Aorta (tissue), 5 donors: Measurements from ENCODE around the gene ERAP2. TPM values are rescaled to one million over a fixed set of nuclear protein-coding genes. Genes with fewer than 3 reads are reported as not detected.
A peak's percentile ranks its signal among the peaks of the same experiment; 100 is the strongest.
"Not testable (repeated sequence)": the region's sequence is repeated elsewhere in the genome, so short reads cannot be mapped to it uniquely, and the experiment has no call there.

Source experiments
- ATAC-seq: fragments of 200-7000 bp; cut with Tn5 transposase; one replicate; pipeline ENCODE4 v1.9.1; 2022; ENCODE audit warnings: moderate library complexity; ENCODE audit not compliant: low FRiP score
- DNase-seq, 2 donors: peaks; one replicate each; pipeline ENCODE4 v3.0.0-alpha.2; 2020
- H3K27ac ChIP-seq, 2 donors: one replicate each; pipeline ENCODE4 v1.5.1; 2013; ENCODE audit warnings: low read length in 2 of 2, mild to moderate bottlenecking in 2 of 2, moderate library complexity in 2 of 2, control low read depth in 1 of 2, inconsistent platforms in 1 of 2, low read depth in 1 of 2
- H3K27me3 ChIP-seq, 2 donors: one replicate each; pipeline ENCODE4 v1.6.1; 2013; ENCODE audit warnings: control low read depth in 1 of 2, low read length in 1 of 2, mild to moderate bottlenecking in 1 of 2, moderate library complexity in 1 of 2; ENCODE audit not compliant: insufficient read depth in 2 of 2, control insufficient read depth in 1 of 2
- H3K36me3 ChIP-seq, 2 donors: one replicate each; pipeline ENCODE4 v1.6.1; 2013; ENCODE audit warnings: control low read depth in 1 of 2, low read length in 1 of 2, mild to moderate bottlenecking in 1 of 2; ENCODE audit not compliant: insufficient read depth in 2 of 2, control insufficient read depth in 1 of 2
- H3K4me1 ChIP-seq, 2 donors: one replicate each; pipeline ENCODE4 v1.6.1; 2013; ENCODE audit warnings: low read length in 2 of 2, control low read depth in 1 of 2, mild to moderate bottlenecking in 1 of 2, moderate library complexity in 1 of 2; ENCODE audit not compliant: insufficient read depth in 2 of 2, control insufficient read depth in 1 of 2
- H3K4me3 ChIP-seq, 2 donors: one replicate each; pipeline ENCODE4 v1.5.1; 2013; ENCODE audit warnings: low read length in 2 of 2, control low read depth in 1 of 2, mild to moderate bottlenecking in 1 of 2
- H3K9me3 ChIP-seq: one replicate; pipeline ENCODE4 v1.6.1; 2013; ENCODE audit warnings: mild to moderate bottlenecking, low read length; ENCODE audit not compliant: control insufficient read depth
- WGBS, 2 donors: extraction: QIAGEN DNeasy Blood & Tissue Kit; methylation state at CpG; one replicate each; pipeline ENCODE4 v1.1.7; 2013; 5-methylcytosine and 5-hydroxymethylcytosine counted together
- intact Hi-C, 2 donors: fragments of 100-400 bp; cut with DNase I; formaldehyde crosslinking; loops; one replicate each; pipeline versions ENCODE4 v1.14.2 to v1.15.0; 2022
- polyA plus RNA-seq, 2 donors: library from polyadenylated mRNA; stranded (reverse); fragments of 200-250 nt; gene quantifications; one replicate each; pipeline ENCODE4 v1.2.3, GENCODE V29; 2013
- total RNA-seq, 2 donors: library from RNA; stranded (reverse); fragmentation: NEBNext Ultra II Directional; extraction: Animal tissue kit (Norgen Biotek cat#: 25700); gene quantifications; one replicate each; pipeline ENCODE4 v1.2.1, GENCODE V29; 2021
- donor health status: healthy with polysubstance abuse.
- donor health status: Bipolar disorder and iron deficiency.
- donor health status: DM: no; HTN: no; CAD: no.
- donor health status: DM: no; HTN: no; CAD: no.
- donor health status: DM: yes; HTN: yes; CAD: no.

ERAP2 gene
- total and polyA plus RNA-seq, 4 donors = 0.63 to 24.2 (median 5.9) TPM

DNA sequence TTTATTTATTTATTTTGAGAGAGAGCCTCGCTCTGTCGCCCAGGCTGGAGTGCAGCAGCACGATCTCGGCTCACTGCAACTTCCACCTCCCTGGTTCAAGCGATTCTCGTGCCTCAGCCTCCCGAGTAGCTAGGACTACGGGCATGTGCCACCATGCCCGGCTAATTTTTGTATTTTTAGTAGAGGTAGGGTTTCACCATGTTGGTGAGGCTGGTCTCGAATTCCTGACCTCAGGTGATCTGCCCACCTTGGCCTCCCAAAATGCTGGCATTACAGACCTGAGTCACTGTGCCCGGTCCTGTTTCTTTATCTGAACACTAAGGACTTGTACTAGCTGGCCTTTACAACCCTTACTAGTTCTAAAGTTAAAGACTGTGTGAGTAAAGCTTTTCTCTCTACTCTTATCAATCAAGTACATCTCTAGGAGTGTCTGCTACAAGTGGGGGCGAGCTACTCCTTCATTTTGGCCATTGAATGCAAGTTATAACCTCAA is 723 bp downstream of the ERAP2 start:
- not testable (repeated sequence) for H3K36me3 ChIP-seq, DNase-seq, H3K9me3 ChIP-seq, H3K27me3 ChIP-seq, H3K4me1 ChIP-seq, H3K27ac ChIP-seq
- peak; percentile 24 for ATAC-seq
- 11 to 16% methylated on average over 12 of the region's 12 CpGs for WGBS, 2 donors
- H3K4me3 ChIP-seq = peak overlapping the region; percentile 96 to 99
- intact Hi-C loops = loop anchor here (5.0 to 10.0 kb wide), 2 partner anchors 55 to 118 kb away; no protein-coding TSS in a partner anchor

DNA sequence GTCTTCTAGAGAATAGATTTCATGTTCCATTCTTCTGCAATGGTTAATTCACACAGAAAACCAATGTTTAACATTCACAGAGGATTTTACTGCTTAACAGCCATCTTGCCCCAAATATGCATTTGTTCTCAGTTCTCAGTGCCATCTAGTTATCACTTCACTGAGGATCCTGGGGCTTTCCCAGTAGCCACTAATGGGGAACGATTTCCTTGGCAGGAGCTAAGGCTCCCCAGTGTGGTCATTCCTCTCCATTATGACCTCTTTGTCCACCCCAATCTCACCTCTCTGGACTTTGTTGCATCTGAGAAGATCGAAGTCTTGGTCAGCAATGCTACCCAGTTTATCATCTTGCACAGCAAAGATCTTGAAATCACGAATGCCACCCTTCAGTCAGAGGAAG is 3.4 kb downstream of the ERAP2 start:
- intact Hi-C loops = loop anchor here (5.0 to 10.0 kb wide), 2 partner anchors 53 to 115 kb away; no protein-coding TSS in a partner anchor
- H3K27me3 ChIP-seq = no peaks in the 10 kb centered on the region
- WGBS, 2 donors = 73 to 92% methylated on average over 3 of the region's 3 CpGs
- H3K36me3 ChIP-seq = peaks cover 0 to 4% of the 10 kb centered on the region in 2 donors
- H3K4me3 ChIP-seq = no peak overlapping the region
- no peak for DNase-seq
- H3K27ac ChIP-seq = no peak overlapping the region
- no peaks in the 10 kb centered on the region for H3K4me1 ChIP-seq
- no peak for ATAC-seq
- H3K9me3 ChIP-seq = no peaks in the 10 kb centered on the region

DNA sequence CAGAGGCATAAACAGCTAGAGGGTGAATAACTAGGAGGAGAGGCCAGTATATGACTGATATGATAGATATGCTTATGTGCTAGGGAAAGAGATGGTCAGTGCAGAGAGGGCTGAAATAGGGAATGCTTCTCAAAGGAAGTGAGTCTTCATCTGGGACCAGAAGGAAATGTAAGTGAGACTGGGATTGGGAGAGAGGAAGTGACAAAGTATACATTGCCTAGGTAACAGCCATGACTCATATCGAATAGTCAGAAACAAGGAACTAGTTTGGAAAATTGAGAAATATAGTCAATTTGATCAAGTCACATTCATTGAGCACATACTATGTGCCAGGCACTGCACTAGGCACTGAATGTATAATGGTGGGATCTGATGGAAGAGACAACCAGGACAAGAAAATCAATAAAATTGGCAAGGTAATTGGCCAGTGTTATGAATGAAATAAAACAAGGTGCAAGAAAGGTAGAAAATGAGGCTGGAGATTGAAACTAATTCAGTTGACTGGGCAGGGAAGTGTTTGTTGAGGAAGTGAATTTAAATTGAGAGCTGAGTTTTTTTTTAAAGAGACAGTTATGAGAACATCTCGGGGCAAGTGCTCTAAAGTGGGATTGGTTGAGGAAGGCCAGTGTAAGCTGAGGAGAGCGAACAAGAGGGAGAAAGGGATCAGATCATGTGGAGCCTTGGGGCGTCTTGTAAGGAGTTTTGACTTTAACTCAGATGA is 4.3 kb downstream of the ERAP2 start:
- H3K36me3 ChIP-seq = peaks cover 0 to 4% of the 10 kb centered on the region in 2 donors
- intact Hi-C loops = no loop called here
- ATAC-seq (no peak), DNase-seq (no peak)
- no peaks in the 10 kb centered on the region for H3K4me1 ChIP-seq
- WGBS, 2 donors = 94 to 95% methylated on average over 4 of the region's 4 CpGs
- H3K4me3 ChIP-seq = no peak overlapping the region
- no peaks in the 10 kb centered on the region for H3K9me3 ChIP-seq
- H3K27me3 ChIP-seq = no peaks in the 10 kb centered on the region
- no peak overlapping the region for H3K27ac ChIP-seq

DNA sequence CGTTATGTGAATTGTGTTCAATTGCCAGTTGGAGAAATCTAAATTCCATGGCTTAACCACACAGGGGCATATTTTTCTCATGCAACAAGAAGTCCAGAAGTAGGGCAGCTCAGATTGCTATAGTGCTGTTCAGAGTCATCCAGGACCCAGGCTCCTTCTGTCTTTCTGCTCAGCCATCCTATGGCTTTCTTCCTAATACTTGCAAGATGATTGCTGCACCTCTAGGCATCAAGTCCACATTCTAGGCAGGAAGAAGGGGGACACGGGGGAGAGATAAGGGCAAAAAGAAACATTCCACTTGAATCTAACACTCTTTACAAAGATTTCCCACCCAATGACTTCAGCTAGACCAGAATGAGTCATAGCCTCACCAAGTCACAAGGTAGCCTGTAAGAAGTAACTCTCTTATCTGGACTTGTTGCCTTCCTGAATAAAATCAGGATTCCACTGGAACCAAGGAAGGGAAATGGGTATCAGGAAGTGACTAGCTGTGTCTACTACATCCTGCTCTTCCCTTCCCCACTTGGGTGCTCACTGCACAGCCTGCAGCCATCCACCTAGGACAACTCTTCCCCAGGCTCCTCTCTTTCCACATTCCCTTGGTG is 5.3 kb downstream of the ERAP2 start:
- Histone ChIP-seq H3K27ac (no peak overlapping the region), H3K4me1 (no peaks in the 10 kb centered on the region), H3K4me3 (no peak overlapping the region), H3K9me3 (no peaks in the 10 kb centered on the region), H3K36me3 (peaks cover 0 to 4% of the 10 kb centered on the region in 2 donors), H3K27me3 (no peaks in the 10 kb centered on the region)
- ATAC-seq (no peak), DNase-seq (no peak)
- WGBS, 2 donors = 57 to 58% methylated on average over 2 of the region's 2 CpGs
- intact Hi-C loops = no loop called here

DNA sequence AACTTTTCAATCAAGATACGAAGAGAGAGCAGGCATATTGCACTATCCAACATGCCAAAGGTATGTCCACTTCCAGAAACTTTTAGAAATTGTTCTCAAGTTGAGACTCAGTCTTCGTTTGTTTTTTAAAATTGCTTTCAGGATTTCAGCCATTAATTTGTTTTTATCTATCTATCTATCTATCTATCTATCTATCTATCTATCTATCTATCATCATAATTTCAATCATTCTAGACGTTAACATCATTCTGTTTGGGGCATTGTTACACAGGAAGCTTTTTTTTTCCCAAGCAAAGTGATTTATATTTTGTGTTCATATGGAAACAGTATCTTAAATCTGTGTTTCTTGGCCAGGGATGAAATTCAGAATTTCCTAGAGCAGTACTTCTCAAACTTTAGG is 7.6 kb downstream of the ERAP2 start:
- Histone ChIP-seq H3K9me3 (no peaks in the 10 kb centered on the region), H3K36me3 (peaks cover 0 to 4% of the 10 kb centered on the region in 2 donors), H3K4me1 (no peaks in the 10 kb centered on the region), H3K27me3 (no peaks in the 10 kb centered on the region), H3K27ac (no peak overlapping the region), H3K4me3 (no peak overlapping the region)
- ATAC-seq (no peak), DNase-seq (no peak)
- intact Hi-C loops = no loop called here
- 53 to 67% methylated on average over 3 of the region's 3 CpGs for WGBS, 2 donors

DNA sequence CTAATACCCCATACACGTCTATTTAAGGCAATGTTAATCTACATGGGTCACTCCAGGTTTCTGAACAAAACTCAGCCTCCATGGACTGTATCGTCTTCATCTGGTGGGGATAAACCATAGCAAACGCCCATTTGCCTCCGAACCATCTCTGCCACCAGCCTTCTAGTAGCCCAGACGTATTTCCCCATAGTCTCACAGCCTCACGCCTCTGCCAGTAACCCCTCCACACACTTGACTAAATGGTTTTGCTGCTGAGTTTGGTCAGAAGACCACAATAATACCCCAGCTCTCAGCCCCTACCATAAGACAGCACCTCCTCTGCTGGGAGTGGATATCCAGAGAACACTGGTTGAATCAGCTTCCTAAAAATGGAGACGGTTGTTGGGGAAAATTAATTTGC is 8.7 kb downstream of the ERAP2 start:
- peaks cover 0 to 4% of the 10 kb centered on the region in 2 donors for H3K36me3 ChIP-seq
- ATAC-seq (no peak), DNase-seq (no peak)
- WGBS, 2 donors = 63 to 67% methylated on average over 7 of the region's 7 CpGs
- no peak overlapping the region for H3K27ac ChIP-seq
- H3K27me3 ChIP-seq = no peaks in the 10 kb centered on the region
- H3K4me3 ChIP-seq = no peak overlapping the region
- H3K9me3 ChIP-seq = no peaks in the 10 kb centered on the region
- no peaks in the 10 kb centered on the region for H3K4me1 ChIP-seq
- intact Hi-C loops = no loop called here

DNA sequence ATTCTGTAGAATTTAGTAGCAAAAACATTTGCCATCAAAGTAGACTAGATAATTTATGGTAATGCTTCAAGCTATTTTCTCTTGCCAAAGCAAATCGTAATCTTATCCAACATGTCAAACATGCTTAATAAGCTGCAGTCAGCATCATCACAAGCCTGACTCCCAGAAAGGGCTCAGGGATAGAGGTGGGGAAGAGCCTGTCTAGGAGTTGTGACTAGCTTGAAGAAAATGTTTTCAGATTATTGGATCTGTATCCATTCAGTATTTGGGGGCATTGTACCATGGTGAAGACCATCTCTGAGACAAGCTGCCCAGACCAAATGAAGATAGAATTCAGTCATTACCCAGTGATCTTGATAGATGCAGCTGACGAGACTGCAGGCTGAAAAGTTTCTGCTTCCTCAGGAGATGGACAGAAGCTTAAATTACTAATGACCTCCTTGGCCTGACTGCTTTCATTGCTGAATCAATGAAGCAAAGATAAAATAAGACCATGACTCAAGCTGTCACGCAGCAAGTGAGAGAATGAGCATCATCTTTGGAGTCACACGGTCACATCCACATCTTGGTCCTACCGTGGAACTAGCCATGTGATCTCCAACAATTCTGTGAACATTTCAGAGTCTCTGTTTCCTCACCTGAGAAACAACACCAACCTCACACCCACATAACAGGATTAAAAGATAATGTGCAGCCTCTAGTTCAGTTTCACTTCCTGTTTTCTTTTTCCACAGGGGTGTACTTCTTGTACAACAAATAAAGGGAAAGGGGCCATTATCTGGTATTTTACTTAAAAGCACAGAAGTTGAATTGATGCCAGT is 9.4 kb downstream of the ERAP2 start:
- 86 to 89% methylated on average over 5 of the region's 5 CpGs for WGBS, 2 donors
- peaks cover 0 to 2% of the 10 kb centered on the region in 2 donors for H3K36me3 ChIP-seq
- DNase-seq = no peak
- no peak overlapping the region for H3K4me3 ChIP-seq
- H3K27ac ChIP-seq = no peak overlapping the region
- no peaks in the 10 kb centered on the region for H3K9me3 ChIP-seq
- intact Hi-C loops = no loop called here
- no peaks in the 10 kb centered on the region for H3K4me1 ChIP-seq
- no peaks in the 10 kb centered on the region for H3K27me3 ChIP-seq
- no peak for ATAC-seq

DNA sequence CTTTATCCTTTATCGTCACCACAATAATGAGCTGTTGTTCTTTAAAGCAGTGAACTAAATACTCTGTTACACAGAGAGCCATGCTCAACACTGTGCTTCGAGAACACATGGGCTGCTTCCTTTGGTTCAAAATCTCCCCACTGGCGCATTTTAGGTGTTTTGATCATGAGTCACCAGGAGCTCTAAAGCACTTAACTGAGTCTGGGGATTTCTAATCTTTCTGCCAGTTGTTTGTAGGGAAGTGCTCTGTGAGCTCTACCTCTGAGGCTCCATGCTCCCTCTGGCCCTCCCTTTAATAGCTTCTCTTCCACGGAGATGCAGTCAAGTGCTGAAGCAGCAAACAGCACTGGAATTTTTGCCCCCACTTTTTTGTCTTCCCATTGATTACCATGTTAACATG is 17.0 kb downstream of the ERAP2 start:
- 70 to 76% methylated on average over 4 of the region's 4 CpGs for WGBS, 2 donors
- Histone ChIP-seq H3K36me3 (peaks cover 0 to 2% of the 10 kb centered on the region in 2 donors), H3K4me1 (no peaks in the 10 kb centered on the region), H3K9me3 (no peaks in the 10 kb centered on the region), H3K4me3 (no peak overlapping the region), H3K27me3 (no peaks in the 10 kb centered on the region), H3K27ac (no peak overlapping the region)
- no peak for ATAC-seq
- intact Hi-C loops = no loop called here
- no peak for DNase-seq
